HG02623 (cell line): ENCODE results near the gene G0S2.

ENCODE experiments used
- ATAC-seq: cut with Tn5 transposase; IDR thresholded peaks from one replicate; pipeline ENCODE4 v1.9.1; 2021; ENCODE audit warnings: moderate library complexity; ENCODE audit not compliant: unreplicated experiment

Gene G0S2

DNA sequence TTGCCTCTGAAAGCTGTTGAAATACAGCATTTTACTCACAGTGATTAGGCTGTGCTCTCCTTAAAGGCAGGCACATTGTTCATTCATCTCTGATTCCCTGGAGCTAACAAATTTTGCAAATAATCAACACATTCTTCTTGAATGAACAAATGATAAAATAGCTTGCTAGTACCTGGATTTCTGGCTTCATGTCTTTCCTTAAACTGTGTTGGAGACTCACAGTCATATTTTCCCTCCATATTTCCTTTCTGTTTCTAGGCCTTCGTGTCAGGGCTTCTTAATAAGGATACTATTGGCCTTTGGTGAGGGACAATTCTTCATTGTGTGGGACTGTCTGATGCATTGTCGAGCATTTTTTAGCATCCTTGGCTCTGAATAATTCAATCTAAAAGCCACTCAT is 39.1 kb downstream of the G0S2 start:
- ATAC-seq, result no peak

DNA sequence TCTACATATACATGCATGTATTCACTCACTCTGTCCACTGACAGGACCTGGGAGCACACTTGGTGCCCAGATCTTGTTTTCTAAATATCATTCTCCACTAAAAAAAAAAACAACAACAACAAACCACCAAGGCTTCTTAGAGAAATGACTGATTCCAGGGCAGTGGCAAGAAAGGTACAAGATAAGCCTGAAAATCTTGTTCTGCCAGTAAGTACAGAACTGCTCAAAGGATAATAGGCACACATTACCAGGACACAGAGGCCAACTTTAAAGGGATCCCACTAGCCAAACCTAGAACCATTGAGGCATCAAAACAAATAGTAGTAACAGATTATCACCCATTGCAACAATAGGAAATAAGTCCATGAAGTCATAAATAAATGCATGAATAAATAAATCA is 40.1 kb downstream of the G0S2 start:
- ATAC-seq, result no peak

DNA sequence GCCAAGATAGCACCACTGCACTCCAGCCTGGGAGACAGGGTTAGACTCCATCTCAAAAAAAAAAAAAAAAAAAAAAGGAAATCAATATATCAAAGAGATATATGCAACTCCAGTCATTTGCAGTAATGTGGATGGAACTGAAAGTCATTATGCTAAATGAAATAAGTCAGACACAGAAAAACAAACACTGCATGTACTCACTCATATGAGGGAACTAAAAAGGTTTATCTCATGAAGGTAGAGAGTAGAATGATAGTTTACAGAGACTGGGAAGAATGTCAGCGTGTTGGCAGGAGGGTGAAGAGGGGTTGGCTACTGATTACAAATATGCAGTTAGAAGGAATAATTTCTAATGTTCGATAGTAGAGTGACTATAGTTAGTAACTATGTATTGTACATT is 42.6 kb downstream of the G0S2 start:
- no peak for ATAC-seq

DNA sequence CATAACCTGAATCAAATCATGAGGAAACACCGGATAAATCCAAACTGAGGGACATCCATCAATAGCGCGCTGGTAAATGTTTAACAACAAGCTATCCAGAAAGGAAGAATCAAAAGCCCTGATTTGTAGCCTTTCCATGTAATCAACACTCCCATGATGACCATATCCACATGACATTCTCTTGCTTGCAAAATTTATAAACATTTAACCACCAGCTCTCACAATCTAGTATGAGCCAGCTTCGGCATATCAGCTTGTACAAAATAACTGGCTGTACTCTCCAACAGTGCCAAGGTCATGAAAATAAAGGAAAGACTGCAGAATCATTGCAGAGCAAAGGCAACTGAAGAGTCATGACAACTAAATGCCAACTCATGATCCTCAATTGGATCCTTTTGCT is 45.1 kb downstream of the G0S2 start:
- no peak for ATAC-seq

DNA sequence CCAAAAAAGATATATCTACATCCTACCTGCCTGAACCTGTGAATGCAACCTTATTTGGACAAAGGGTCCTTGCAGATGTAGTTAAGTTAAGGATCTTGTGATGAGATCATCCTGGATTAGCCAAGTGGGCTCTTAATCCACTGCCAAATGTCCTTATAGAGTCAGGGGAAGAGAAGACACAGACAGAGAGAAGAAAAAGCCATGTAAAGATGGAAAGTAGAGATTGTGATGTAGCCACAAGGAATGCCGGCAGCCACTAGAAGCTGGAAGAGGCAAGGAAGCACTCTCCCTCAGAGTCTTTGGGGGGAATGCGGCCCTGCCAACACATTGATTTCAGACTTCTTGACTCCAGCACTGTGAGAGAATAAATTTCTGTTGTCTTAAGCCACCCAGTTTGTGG is 45.6 kb downstream of the G0S2 start:
- ATAC-seq, result no peak

DNA sequence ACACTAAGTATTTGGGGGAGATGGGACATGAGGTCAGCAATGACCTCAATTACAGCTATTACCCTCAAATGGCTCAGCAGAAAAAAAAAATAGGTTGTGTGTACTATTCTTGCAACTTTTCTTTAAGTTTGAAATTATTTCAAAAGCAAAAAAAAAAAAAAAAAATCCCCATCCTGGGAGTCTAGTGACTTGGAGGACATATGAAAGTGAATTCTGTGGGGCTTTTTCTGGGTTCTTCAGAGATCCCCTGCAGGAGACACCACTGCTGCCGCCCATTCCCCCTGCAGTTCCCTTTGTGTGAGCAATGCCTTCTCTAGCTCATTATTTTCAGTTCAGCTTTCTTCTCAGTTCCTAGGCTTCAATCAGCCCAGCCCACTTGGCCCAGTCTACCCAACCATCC is 46.1 kb downstream of the G0S2 start:
- ATAC-seq, result no peak

DNA sequence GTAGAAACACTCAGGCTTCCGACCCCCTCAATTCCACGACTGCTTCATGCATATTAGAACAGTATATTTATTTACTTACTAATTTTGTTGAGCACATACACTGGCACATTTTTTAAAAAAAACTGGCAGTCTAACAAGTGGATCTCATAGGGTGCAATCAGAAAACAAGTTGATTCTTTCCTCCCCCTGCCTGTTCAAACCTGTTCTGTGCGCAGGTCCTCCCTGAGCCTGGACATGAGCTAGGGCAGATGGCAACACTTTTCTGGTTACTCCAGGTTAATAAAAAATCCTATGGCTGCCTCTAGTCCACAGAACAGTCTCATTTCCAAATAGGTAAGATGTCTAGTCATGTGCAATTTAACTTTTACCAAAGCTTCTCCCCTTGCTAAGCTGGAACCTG is 48.1 kb downstream of the G0S2 start:
- ATAC-seq, result no peak

DNA sequence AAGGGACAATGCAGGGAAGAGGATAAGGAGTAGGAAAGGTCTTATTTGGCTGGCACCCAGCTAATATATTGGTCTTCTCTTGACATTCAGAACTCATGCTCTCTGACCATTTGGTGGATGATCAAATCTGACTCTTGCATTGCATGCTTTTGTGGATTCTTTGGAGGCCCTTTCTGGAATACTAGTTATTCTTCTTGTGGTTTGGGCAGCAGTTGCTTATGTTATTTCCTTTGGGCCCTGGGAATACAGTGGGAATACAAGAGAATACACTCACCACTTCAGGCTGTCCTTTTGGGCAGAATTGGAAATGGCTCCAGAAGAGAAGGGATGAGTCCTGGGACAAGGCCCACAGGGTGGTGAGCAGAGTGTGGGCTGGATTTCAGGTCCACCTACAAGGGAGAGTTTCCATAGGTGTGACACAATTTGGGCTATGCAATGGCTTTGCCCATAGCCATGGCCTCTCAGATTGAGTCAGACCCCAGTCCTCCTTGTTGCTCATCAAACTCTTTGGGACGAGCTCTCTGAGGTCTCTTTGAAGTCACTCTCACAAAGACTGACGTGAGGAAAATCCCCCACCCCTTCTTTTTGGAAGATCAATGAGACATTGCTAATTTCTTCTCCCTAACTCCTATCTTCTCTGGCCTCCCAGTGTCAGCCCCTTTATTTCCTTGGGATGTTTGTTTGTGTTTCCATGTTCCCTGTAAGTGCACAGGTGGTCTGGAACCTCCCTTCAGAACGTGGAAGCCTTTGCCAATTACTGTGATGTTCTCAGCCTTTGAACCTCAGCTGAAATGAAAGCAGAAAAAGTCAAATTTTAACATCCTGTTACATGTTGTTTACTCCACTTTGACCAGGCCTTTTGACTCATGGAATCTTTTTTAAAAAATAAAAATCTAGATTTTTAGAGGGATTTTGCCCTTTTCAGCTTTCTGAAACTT is 48.8 kb downstream of the G0S2 start:
- peak; percentile 50 for ATAC-seq
